ENCODE results near the gene MKNK1. TPM values are rescaled to one million over a fixed set of nuclear protein-coding genes. Genes with fewer than 3 reads are reported as not detected.

The MKNK1 gene
- total and polyA plus RNA-seq, 8 donors: 21.2 to 182 (median 36.7) TPM

DNA sequence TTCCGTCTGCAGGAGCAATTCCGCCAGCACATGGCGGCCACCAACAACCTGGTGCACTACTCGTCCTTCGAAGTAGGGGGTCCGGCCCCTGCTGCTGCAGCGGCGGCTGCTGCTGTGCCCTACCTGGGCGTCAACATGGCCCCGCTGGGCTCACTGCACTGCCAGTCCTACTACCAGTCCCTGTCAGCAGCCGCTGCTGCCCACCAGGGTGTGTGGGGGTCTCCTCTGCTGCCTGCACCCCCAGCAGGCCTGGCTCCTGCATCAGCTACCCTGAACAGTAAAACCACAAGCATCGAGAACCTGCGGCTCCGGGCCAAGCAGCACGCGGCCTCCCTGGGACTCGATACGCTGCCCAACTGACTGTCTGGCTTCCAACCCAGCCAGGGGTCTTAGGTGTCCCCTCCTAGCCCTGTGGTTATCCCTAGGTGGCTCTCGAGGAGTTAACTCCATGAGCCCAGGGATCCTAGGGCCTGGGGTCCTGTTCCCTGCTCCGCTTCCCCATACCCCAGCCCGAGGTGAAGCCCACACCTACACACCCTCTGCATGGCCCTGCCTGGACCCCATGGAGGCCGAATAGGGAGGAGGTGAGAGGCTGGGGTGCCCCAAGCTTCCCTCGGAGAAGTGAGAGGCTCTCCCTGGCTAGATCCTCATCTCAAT is 91.8 kb downstream of the MKNK1 start:
- no peak for DNase-seq
- Histone ChIP-seq H3K4me3 (no peak overlapping the region), H3K9me3 (no peaks in the 10 kb centered on the region), H3K27me3 (peaks cover 0 to 37% (median 0%) of the 10 kb centered on the region in 3 donors), H3K27ac (no peak overlapping the region), H3K4me1 (peaks cover 0 to 10% (median 5%) of the 10 kb centered on the region in 4 donors), H3K36me3 (no peaks in the 10 kb centered on the region)
- TF ChIP-seq, protein P1, sequence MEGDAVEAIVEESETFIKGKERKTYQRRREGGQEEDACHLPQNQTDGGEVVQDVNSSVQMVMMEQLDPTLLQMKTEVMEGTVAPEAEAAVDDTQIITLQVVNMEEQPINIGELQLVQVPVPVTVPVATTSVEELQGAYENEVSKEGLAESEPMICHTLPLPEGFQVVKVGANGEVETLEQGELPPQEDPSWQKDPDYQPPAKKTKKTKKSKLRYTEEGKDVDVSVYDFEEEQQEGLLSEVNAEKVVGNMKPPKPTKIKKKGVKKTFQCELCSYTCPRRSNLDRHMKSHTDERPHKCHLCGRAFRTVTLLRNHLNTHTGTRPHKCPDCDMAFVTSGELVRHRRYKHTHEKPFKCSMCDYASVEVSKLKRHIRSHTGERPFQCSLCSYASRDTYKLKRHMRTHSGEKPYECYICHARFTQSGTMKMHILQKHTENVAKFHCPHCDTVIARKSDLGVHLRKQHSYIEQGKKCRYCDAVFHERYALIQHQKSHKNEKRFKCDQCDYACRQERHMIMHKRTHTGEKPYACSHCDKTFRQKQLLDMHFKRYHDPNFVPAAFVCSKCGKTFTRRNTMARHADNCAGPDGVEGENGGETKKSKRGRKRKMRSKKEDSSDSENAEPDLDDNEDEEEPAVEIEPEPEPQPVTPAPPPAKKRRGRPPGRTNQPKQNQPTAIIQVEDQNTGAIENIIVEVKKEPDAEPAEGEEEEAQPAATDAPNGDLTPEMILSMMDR (IDR thresholded peaks at IDR 0.05): no peak
- TF ChIP-seq EP300 (IDR thresholded peaks at IDR 0.05) (no peak), POLR2A (IDR thresholded peaks at IDR 0.05) (no peak), POLR2AphosphoS5 (IDR thresholded peaks at IDR 0.05) (no peak)
- intact Hi-C loops (cut with DNase I; ENCODE audit: low total_unique reads): no loop called here
- 79 to 87% (median 84%) methylated on average over 15 to 23 of the region's 23 CpGs for WGBS, 5 donors

DNA sequence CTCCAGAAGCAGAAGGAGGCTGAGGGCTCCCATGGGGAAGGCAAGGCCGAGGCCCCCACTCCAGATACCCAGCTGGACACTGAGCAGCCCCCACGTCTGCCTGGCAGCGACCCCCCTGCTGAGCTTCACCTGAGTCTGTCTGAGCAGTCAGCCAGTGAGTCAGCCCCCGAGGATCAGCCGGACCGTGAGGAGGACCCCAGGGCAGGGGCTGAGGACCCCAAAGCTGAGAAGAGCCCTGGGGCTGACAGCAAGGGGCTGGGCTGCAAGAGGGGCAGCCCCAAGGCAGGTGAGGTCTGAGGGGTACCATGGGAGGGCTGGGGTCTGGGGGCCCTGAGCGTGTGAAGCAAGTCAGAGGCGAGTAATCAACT is 93.1 kb downstream of the MKNK1 start:
- intact Hi-C loops (cut with DNase I; ENCODE audit: low total_unique reads): no loop called here
- H3K36me3 ChIP-seq: no peaks in the 10 kb centered on the region
- TF ChIP-seq, protein P1 (IDR thresholded peaks at IDR 0.05): no peak
- TF ChIP-seq POLR2A (IDR thresholded peaks at IDR 0.05) (no peak), EP300 (IDR thresholded peaks at IDR 0.05) (no peak), POLR2AphosphoS5 (IDR thresholded peaks at IDR 0.05) (no peak)
- no peak overlapping the region for H3K27ac ChIP-seq
- H3K9me3 ChIP-seq: no peaks in the 10 kb centered on the region
- 49 to 81% (median 80%) methylated on average over 4 to 8 of the region's 8 CpGs for WGBS, 5 donors
- H3K4me1 ChIP-seq: no peaks in the 10 kb centered on the region
- H3K27me3 ChIP-seq: peaks cover 0 to 44% (median 0%) of the 10 kb centered on the region in 3 donors
- no peak overlapping the region for H3K4me3 ChIP-seq
- DNase-seq: no peak

DNA sequence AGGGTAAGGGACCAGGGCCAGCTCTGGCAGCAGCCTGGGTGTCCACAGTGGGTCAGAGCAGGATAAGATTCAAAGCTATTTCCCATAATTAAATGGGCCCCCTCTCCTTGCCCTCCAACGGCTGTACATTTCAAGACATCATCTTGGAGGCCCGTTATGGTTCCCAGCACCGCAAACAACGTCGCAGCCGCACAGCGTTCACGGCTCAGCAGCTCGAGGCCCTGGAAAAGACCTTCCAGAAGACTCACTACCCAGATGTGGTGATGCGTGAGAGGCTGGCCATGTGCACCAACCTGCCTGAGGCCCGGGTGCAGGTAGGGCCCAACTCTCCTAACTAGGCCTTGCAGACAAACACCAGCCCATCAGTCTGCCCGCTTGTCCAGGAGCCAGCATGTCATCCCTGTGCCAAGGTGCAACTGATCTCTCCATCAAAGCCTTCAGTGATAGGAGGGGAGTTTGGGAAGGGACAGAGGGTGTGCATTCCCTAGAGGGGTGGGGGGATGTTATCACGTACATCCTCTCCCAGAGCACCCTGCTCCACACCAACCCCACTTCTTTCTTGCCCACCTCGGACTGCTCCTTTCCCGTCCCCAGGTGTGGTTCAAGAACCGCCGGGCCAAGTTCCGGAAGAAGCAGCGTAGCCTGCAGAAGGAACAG is 93.6 kb downstream of the MKNK1 start:
- Histone ChIP-seq H3K36me3 (no peaks in the 10 kb centered on the region), H3K27me3 (peaks cover 0 to 44% (median 0%) of the 10 kb centered on the region in 3 donors), H3K27ac (no peak overlapping the region), H3K9me3 (no peaks in the 10 kb centered on the region), H3K4me1 (no peaks in the 10 kb centered on the region), H3K4me3 (no peak overlapping the region)
- intact Hi-C loops (cut with DNase I; ENCODE audit: low total_unique reads): no loop called here
- 87 to 95% (median 92%) methylated on average over 17 to 19 of the region's 19 CpGs for WGBS, 5 donors
- no peak for DNase-seq
- TF ChIP-seq, protein P1 (IDR thresholded peaks at IDR 0.05): no peak
- TF ChIP-seq EP300 (IDR thresholded peaks at IDR 0.05): no peak
- no peak for TF ChIP-seq POLR2AphosphoS5 (IDR thresholded peaks at IDR 0.05)
- TF ChIP-seq POLR2A (IDR thresholded peaks at IDR 0.05): no peak

DNA sequence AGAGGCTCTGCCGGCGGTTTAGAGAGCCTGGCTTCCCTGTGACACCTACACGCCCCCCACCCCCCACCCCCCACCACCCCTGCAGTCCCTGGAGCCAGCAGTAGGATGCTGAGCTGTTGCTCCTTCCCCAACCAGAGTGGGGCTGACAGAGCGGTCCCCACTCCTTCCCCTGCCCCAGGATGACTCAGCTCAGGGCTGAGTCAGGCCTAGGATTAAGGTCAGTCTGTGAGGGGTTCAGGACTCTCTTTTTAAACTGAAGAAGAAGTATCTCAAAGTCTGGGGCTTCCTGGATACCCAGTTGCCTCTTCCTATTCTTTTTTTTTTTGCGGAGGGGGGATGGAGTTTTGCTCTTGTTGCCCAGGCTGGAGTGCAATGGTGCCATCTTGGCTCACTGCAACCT is 95.3 kb downstream of the MKNK1 start:
- no peaks in the 10 kb centered on the region for H3K36me3 ChIP-seq
- WGBS, 5 donors: 67 to 75% (median 74%) methylated on average over 3 to 5 of the region's 5 CpGs
- intact Hi-C loops (cut with DNase I; ENCODE audit: low total_unique reads): no loop called here

More for the DNA sequence above, 95.3 kb downstream of the MKNK1 start:
- no peaks in the 10 kb centered on the region for H3K4me1 ChIP-seq
- no peak overlapping the region for H3K4me3 ChIP-seq
- no peaks in the 10 kb centered on the region for H3K9me3 ChIP-seq
- no peak overlapping the region for H3K27ac ChIP-seq
- H3K27me3 ChIP-seq: peaks cover 0 to 44% (median 0%) of the 10 kb centered on the region in 3 donors
- DNase-seq: no peak
- TF ChIP-seq, protein P1 (IDR thresholded peaks at IDR 0.05): no peak
- TF ChIP-seq POLR2AphosphoS5 (IDR thresholded peaks at IDR 0.05): no peak
- TF ChIP-seq POLR2A (IDR thresholded peaks at IDR 0.05): no peak
- TF ChIP-seq EP300 (IDR thresholded peaks at IDR 0.05): no peak

Other genes starting within 250 kb of the MKNK1 start
- 100 to 1,000 TPM in 2 of 5 donors, 10 to 100 TPM in 3; 25.3 to 419 (median 52.9) TPM for gene FAAH, start 210.0 kb downstream of the MKNK1 start, total RNA-seq
- gene FAAH, start 210.0 kb downstream of the MKNK1 start, polyA plus RNA-seq: 10 to 100 TPM; 42.8 to 45.3 (median 45.0) TPM
- not detected for gene DMBX1, start 114.4 kb downstream of the MKNK1 start, total RNA-seq
- gene DMBX1, start 114.4 kb downstream of the MKNK1 start, polyA plus RNA-seq: not detected
- gene KNCN, start 52.6 kb downstream of the MKNK1 start, total RNA-seq: not detected
- gene KNCN, start 52.6 kb downstream of the MKNK1 start, polyA plus RNA-seq: not detected
- 10 to 100 TPM in 4 of 5 donors, 1 to 10 TPM in 1; 8.4 to 27.2 (median 15.2) TPM for gene MOB3C, start 12.5 kb upstream of the MKNK1 start, total RNA-seq
- 10 to 100 TPM; 10.2 to 12.0 (median 10.4) TPM for gene MOB3C, start 12.5 kb upstream of the MKNK1 start, polyA plus RNA-seq
- gene ATPAF1, start 64.1 kb upstream of the MKNK1 start, total RNA-seq: 10 to 100 TPM; 32.6 to 88.8 (median 49.0) TPM
- gene ATPAF1, start 64.1 kb upstream of the MKNK1 start, polyA plus RNA-seq: 10 to 100 TPM; 36.5 to 39.6 (median 39.0) TPM
- gene TEX38, start 67.6 kb upstream of the MKNK1 start, total RNA-seq: not detected
- not detected for gene TEX38, start 67.6 kb upstream of the MKNK1 start, polyA plus RNA-seq
- 100 to 1,000 TPM in 3 of 5 donors, 10 to 100 TPM in 2; 45.5 to 164 (median 138) TPM for gene EFCAB14, start 114.8 kb upstream of the MKNK1 start, total RNA-seq
- 10 to 100 TPM; 19.6 to 59.6 (median 37.2) TPM for gene EFCAB14, start 114.8 kb upstream of the MKNK1 start, polyA plus RNA-seq
- 100 to 1,000 TPM in 1 of 5 donors, 10 to 100 TPM in 1, 1 to 10 TPM in 3; 5.1 to 110 (median 7.5) TPM for gene CYP4B1, start 194.8 kb upstream of the MKNK1 start, total RNA-seq
- 10 to 100 TPM in 1 of 3 donors, 1 to 10 TPM in 1, under 1 TPM in 1; 0.75 to 26.6 (median 1.5) TPM for gene CYP4B1, start 194.8 kb upstream of the MKNK1 start, polyA plus RNA-seq

Measured in stomach (tissue), 9 donors.